ENCODE measurements around the gene PEX14.

Gene PEX14

GRCh38 chr1:10598389-10598702 lies 123.6 kb downstream of the PEX14 start:
- TF ChIP-seq REST (IDR thresholded peaks at IDR 0.05; ENCODE audit: insufficient replicate concordance, low read depth) (no peak), POLR2AphosphoS5 (IDR thresholded peaks at IDR 0.05; ENCODE audit: low read depth) (no peak), SPI1 (IDR thresholded peaks at IDR 0.05; ENCODE audit: borderline replicate concordance, low read depth) (no peak), CTCF (IDR thresholded peaks at IDR 0.05; ENCODE audit: insufficient read depth, low read length) (no peak), GABPA (IDR thresholded peaks at IDR 0.05; ENCODE audit: low read depth) (no peak)
- no peak overlapping the region for H3K4me3 ChIP-seq (replicated peaks; ENCODE audit: insufficient read depth, low read length)
- H3K27me3 ChIP-seq (ENCODE audit: insufficient read depth, poor library complexity, severe bottlenecking), result no peaks in the 10 kb centered on the region
- H3K27ac ChIP-seq (replicated peaks), result no peak overlapping the region
- DNase-seq (ENCODE audit: low read depth in 1 of 2, low spot score in 1 of 2), result no peak

- Histone ChIP-seq H3K4me3 (replicated peaks; ENCODE audit: insufficient read depth, low read length) (no peak overlapping the region), H3K27me3 (ENCODE audit: insufficient read depth, poor library complexity, severe bottlenecking) (no peaks in the 10 kb centered on the region), H3K27ac (replicated peaks) (no peak overlapping the region)
- TF ChIP-seq REST (IDR thresholded peaks at IDR 0.05; ENCODE audit: insufficient replicate concordance, low read depth) (no peak), GABPA (IDR thresholded peaks at IDR 0.05; ENCODE audit: low read depth) (no peak), POLR2AphosphoS5 (IDR thresholded peaks at IDR 0.05; ENCODE audit: low read depth) (no peak), CTCF (IDR thresholded peaks at IDR 0.05; ENCODE audit: insufficient read depth, low read length) (no peak), SPI1 (IDR thresholded peaks at IDR 0.05; ENCODE audit: borderline replicate concordance, low read depth) (no peak)
- DNase-seq (ENCODE audit: low read depth in 1 of 2, low spot score in 1 of 2), result no peak
Observed at GRCh38 chr1:10599194-10599861, 124.6 kb downstream of the PEX14 start.

GRCh38 chr1:10601342-10602070 lies 126.8 kb downstream of the PEX14 start:
- H3K27me3 ChIP-seq (ENCODE audit: insufficient read depth, poor library complexity, severe bottlenecking), result no peaks in the 10 kb centered on the region
- no peak for DNase-seq (ENCODE audit: low read depth in 1 of 2, low spot score in 1 of 2)
- no peak overlapping the region for H3K27ac ChIP-seq (replicated peaks)
- no peak overlapping the region for H3K4me3 ChIP-seq (replicated peaks; ENCODE audit: insufficient read depth, low read length)
- TF ChIP-seq GABPA (IDR thresholded peaks at IDR 0.05; ENCODE audit: low read depth), result no peak
- TF ChIP-seq SPI1 (IDR thresholded peaks at IDR 0.05; ENCODE audit: borderline replicate concordance, low read depth), result no peak
- TF ChIP-seq REST (IDR thresholded peaks at IDR 0.05; ENCODE audit: insufficient replicate concordance, low read depth), result no peak
- no peak for TF ChIP-seq POLR2AphosphoS5 (IDR thresholded peaks at IDR 0.05; ENCODE audit: low read depth)
- no peak for TF ChIP-seq CTCF (IDR thresholded peaks at IDR 0.05; ENCODE audit: insufficient read depth, low read length)

Data from HL-60 (cell line).